Measurements from ENCODE around the gene CNTNAP2.
A peak's percentile ranks its signal among the peaks of the same experiment; 100 is the strongest.

CNTNAP2 gene

GRCh38 chr7:146619641-146620040, 503.0 kb downstream of the CNTNAP2 start:
- DNase-seq: no peak

GRCh38 chr7:146626912-146627311, 510.3 kb downstream of the CNTNAP2 start:
- DNase-seq: no peak

- no peak for DNase-seq
Measured at GRCh38 chr7:146635205-146636032, 518.8 kb downstream of the CNTNAP2 start.

- no peak for DNase-seq
Measured at GRCh38 chr7:146636033-146636356, 519.4 kb downstream of the CNTNAP2 start.

- no peak for DNase-seq
Measured at GRCh38 chr7:146636581-146636980, 520.0 kb downstream of the CNTNAP2 start.

GRCh38 chr7:146639291-146639690, 522.7 kb downstream of the CNTNAP2 start:
- DNase-seq: no peak

- no peak for DNase-seq
Measured at GRCh38 chr7:146641491-146641890, 524.9 kb downstream of the CNTNAP2 start.

- DNase-seq: no peak
Measured at GRCh38 chr7:146645383-146645976, 528.9 kb downstream of the CNTNAP2 start.

GRCh38 chr7:146647445-146647844, 530.8 kb downstream of the CNTNAP2 start:
- no peak for DNase-seq

GRCh38 chr7:146652176-146652575, 535.6 kb downstream of the CNTNAP2 start:
- DNase-seq: no peak

- DNase-seq: no peak
Measured at GRCh38 chr7:146654048-146654447, 537.4 kb downstream of the CNTNAP2 start.

- peak; percentile 2 for DNase-seq
Measured at GRCh38 chr7:146655928-146656797, 539.6 kb downstream of the CNTNAP2 start.

GRCh38 chr7:146656988-146657387, 540.4 kb downstream of the CNTNAP2 start:
- DNase-seq: no peak

- DNase-seq: no peak
Measured at GRCh38 chr7:146658604-146659003, 542.0 kb downstream of the CNTNAP2 start.

GRCh38 chr7:146659732-146660131, 543.1 kb downstream of the CNTNAP2 start:
- DNase-seq: no peak

GRCh38 chr7:146660839-146661238, 544.2 kb downstream of the CNTNAP2 start:
- DNase-seq: no peak

GRCh38 chr7:146661435-146661834, 544.8 kb downstream of the CNTNAP2 start:
- DNase-seq: no peak

- no peak for DNase-seq
Measured at GRCh38 chr7:146661929-146662328, 545.3 kb downstream of the CNTNAP2 start.

GRCh38 chr7:146665023-146665422, 548.4 kb downstream of the CNTNAP2 start:
- DNase-seq: no peak

- DNase-seq: no peak
Measured at GRCh38 chr7:146670532-146670931, 553.9 kb downstream of the CNTNAP2 start.

GRCh38 chr7:146681487-146681886, 564.9 kb downstream of the CNTNAP2 start:
- no peak for DNase-seq

GRCh38 chr7:146683439-146683838, 566.8 kb downstream of the CNTNAP2 start:
- DNase-seq: peak; percentile 43

- DNase-seq: no peak
Measured at GRCh38 chr7:146690987-146691386, 574.4 kb downstream of the CNTNAP2 start.

All from fibroblast of skin of scalp (primary cell).